Kidney (tissue), 14 donors: ENCODE data around the gene SOX6. TPM values are rescaled to one million over a fixed set of nuclear protein-coding genes. Genes with fewer than 3 reads are reported as not detected.

Experiments used
- DNase-seq, 5 donors: peaks; one replicate each; pipeline ENCODE4 v3.0.0-alpha.2; 2013 to 2020
- FAIRE-seq: peaks from 2 replicates; lab custom pipeline; 2012; peaks lifted over from hg19 to GRCh38; lab: Jason Lieb, UNC
- H3K27ac ChIP-seq, 2 donors: one replicate each; pipeline ENCODE4 v1.7.0; 2013; ENCODE audit warnings: low read depth in 2 of 2, low read length in 2 of 2, inconsistent platforms in 1 of 2
- H3K27me3 ChIP-seq: one replicate; pipeline ENCODE4 v1.7.1; 2013; ENCODE audit warnings: low read length, inconsistent platforms; ENCODE audit not compliant: control insufficient read depth, insufficient read depth
- H3K36me3 ChIP-seq, 3 donors: one replicate each; pipeline versions ENCODE4 v1.7.0 to v1.7.1; 2013; ENCODE audit warnings: low read length in 3 of 3, control low read depth in 1 of 3, inconsistent platforms in 1 of 3; ENCODE audit not compliant: insufficient read depth in 3 of 3, control insufficient read depth in 2 of 3
- H3K4me1 ChIP-seq, 3 donors: one replicate each; pipeline versions ENCODE4 v1.7.0 to v1.7.1; 2013; ENCODE audit warnings: low read length in 3 of 3, inconsistent platforms in 1 of 3, low read depth in 1 of 3; ENCODE audit not compliant: control insufficient read depth in 2 of 3, insufficient read depth in 2 of 3
- H3K4me3 ChIP-seq, 3 donors: one replicate each; pipeline versions ENCODE4 v1.7.0 to v1.8.1; 2013; ENCODE audit warnings: low read length in 3 of 3, control low read depth in 1 of 3, inconsistent platforms in 1 of 3
- H3K9ac ChIP-seq, 3 donors: one replicate each; pipeline versions ENCODE4 v1.7.0 to v1.7.1; 2013; ENCODE audit warnings: low read length in 3 of 3, control low read depth in 1 of 3, inconsistent platforms in 1 of 3
- H3K9me3 ChIP-seq, 3 donors: one replicate each; pipeline versions ENCODE4 v1.7.0 to v1.7.1; 2013; ENCODE audit warnings: low read length in 3 of 3, control low read depth in 1 of 3, inconsistent platforms in 1 of 3; ENCODE audit not compliant: control insufficient read depth in 2 of 3, insufficient read depth in 1 of 3
- intact Hi-C: fragments of 100-400 bp; cut with DNase I; formaldehyde crosslinking; loops from one replicate; pipeline ENCODE4 v1.11.1; 2022
- polyA plus RNA-seq: library from polyadenylated mRNA; stranded (reverse); fragments of 350-450 nt; fragmentation: Illumina TruSeq; extraction: RNeasy Lipid Tissue Mini Kit (QIAGEN cat#74804); gene quantifications from one replicate; pipeline ENCODE4 v1.2.3, GENCODE V29; 2014; ENCODE audit warnings: low read depth, low replicate concordance; ENCODE audit not compliant: insufficient read depth
- total RNA-seq: library from RNA; stranded (reverse); fragmentation: NEBNext Ultra II Directional; extraction: Animal tissue kit (Norgen Biotek cat#: 25700); gene quantifications from one replicate; pipeline ENCODE4 v1.2.1, GENCODE V29; 2021
- TF ChIP-seq, protein P1 (sequence below): IDR thresholded peaks from 3 replicates; pipeline ENCODE4 v1.5.1; 2012; ENCODE audit warnings: mild to moderate bottlenecking, moderate library complexity, borderline replicate concordance; ENCODE audit not compliant: insufficient read depth; ENCODE audit errors: extremely low read depth
- donor health status: control.
- donor health status: control.
- donor health status: control.
- donor health status: control.
- donor health status: control.
- donor health status: DM: yes; HTN: yes; CAD: no.
- donor health status: Normal renal cell carcinoma (clear cell type).

The SOX6 gene
- total and polyA plus RNA-seq, 2 donors from 2014 or later = 5.0 to 47.3 TPM

DNA sequence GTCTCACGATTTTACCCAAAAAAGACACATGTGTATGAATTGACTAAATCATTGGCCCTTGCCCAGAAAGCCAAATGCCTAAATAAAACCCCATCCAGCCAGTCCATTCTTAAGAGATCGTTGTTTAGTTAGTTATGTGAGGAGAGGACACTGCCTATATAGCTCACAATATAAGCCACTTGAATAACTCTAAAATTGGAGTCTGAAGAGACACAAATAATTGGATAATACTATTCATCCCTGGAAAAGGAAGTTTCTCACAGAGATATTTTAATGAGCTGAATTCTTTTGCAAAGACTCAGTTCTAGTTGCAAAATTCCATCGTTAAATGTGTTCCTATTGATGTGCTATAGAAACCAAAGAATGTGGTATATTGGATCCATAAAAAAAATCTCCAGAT is 176.7 kb downstream of the SOX6 start:
- intact Hi-C loops = no loop called here
- TF ChIP-seq, protein P1, sequence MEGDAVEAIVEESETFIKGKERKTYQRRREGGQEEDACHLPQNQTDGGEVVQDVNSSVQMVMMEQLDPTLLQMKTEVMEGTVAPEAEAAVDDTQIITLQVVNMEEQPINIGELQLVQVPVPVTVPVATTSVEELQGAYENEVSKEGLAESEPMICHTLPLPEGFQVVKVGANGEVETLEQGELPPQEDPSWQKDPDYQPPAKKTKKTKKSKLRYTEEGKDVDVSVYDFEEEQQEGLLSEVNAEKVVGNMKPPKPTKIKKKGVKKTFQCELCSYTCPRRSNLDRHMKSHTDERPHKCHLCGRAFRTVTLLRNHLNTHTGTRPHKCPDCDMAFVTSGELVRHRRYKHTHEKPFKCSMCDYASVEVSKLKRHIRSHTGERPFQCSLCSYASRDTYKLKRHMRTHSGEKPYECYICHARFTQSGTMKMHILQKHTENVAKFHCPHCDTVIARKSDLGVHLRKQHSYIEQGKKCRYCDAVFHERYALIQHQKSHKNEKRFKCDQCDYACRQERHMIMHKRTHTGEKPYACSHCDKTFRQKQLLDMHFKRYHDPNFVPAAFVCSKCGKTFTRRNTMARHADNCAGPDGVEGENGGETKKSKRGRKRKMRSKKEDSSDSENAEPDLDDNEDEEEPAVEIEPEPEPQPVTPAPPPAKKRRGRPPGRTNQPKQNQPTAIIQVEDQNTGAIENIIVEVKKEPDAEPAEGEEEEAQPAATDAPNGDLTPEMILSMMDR = no peak
- Histone ChIP-seq H3K9ac (no peak overlapping the region), H3K27ac (no peak overlapping the region), H3K27me3 (no peaks in the 10 kb centered on the region), H3K36me3 (no peaks in the 10 kb centered on the region), H3K4me3 (no peak overlapping the region), H3K4me1 (no peaks in the 10 kb centered on the region), H3K9me3 (no peaks in the 10 kb centered on the region)
- no peak for DNase-seq
- no peak for FAIRE-seq

DNA sequence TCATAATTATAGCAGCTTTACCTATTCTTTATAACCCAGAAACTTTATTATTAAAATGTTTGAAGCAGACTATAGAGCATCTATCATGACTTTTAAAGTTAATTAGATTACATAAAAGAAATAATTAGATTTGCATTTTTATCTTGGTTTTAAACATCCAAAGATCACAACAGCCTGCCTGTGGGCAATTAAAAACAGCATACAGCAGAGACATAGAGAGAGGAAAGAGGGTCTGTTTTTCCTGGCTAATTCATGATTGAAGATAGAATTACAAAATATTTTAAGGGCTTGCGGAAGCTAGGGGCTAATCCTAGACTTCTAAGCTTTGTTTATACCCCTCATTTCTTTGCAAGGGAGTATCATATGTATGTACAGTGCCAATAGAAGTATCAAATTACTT is 178.1 kb downstream of the SOX6 start:
- no peak for FAIRE-seq
- no peak for DNase-seq
- no peaks in the 10 kb centered on the region for H3K9me3 ChIP-seq
- H3K4me3 ChIP-seq = no peak overlapping the region
- no peaks in the 10 kb centered on the region for H3K36me3 ChIP-seq
- no peak overlapping the region for H3K27ac ChIP-seq
- intact Hi-C loops = no loop called here
- H3K4me1 ChIP-seq = no peaks in the 10 kb centered on the region
- H3K9ac ChIP-seq = no peak overlapping the region
- TF ChIP-seq, protein P1 = no peak
- H3K27me3 ChIP-seq = no peaks in the 10 kb centered on the region

DNA sequence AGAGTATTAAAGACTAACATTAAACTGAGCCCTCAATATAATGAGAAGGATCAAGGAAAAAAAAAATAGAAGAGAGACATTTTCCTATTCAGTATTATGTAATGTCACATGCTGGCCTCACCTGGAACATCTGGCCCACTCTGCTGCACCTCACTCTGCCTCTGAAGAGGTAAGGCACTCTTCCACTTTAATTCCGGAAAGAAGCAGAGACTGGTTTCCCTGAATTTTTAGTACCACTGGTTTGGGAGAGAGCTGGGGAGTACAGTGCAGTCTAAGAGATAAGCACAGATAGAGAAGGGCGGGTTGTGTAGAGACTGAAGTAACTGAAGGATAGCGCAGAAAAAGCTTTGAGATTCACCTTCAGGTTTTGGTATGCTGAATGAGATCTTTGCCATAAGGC is 178.7 kb downstream of the SOX6 start:
- no peaks in the 10 kb centered on the region for H3K36me3 ChIP-seq
- FAIRE-seq (no peak), DNase-seq (no peak)
- no peaks in the 10 kb centered on the region for H3K9me3 ChIP-seq
- H3K27me3 ChIP-seq = no peaks in the 10 kb centered on the region
- H3K9ac ChIP-seq = no peak overlapping the region
- no peak overlapping the region for H3K27ac ChIP-seq
- intact Hi-C loops = no loop called here
- no peaks in the 10 kb centered on the region for H3K4me1 ChIP-seq
- TF ChIP-seq, protein P1 = no peak
- H3K4me3 ChIP-seq = no peak overlapping the region

DNA sequence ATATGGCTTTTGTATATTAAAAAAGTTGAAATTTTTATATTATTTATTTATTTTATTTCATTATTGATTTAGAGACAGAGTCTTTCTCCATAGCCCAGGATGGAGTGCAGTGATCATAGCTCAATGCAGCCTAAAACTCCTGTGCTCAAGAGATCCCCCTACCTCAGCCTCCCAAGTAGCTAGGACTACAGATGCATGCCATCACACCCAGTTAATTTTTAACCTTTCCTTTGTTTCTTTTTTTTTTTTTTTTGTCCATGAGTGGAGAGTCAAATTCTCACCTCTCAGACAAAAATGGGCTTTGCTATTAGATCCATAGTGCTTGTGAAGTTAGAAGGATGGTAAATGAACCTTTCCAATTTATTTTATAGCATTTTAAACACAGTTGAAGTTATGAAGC is 182.5 kb downstream of the SOX6 start:
- Histone ChIP-seq H3K36me3 (no peaks in the 10 kb centered on the region), H3K9ac (no peak overlapping the region), H3K27ac (no peak overlapping the region), H3K4me3 (no peak overlapping the region), H3K9me3 (no peaks in the 10 kb centered on the region), H3K4me1 (no peaks in the 10 kb centered on the region), H3K27me3 (no peaks in the 10 kb centered on the region)
- intact Hi-C loops = no loop called here
- FAIRE-seq = no peak
- TF ChIP-seq, protein P1 = no peak
- no peak for DNase-seq
